ENCODE measurements around the gene ABHD17C.

The ABHD17C gene

GRCh38 chr15:80769153-80769828 lies 74.2 kb downstream of the ABHD17C start:
- DNase-seq, result no peak

- no peak for DNase-seq
Observed at GRCh38 chr15:80769829-80770705, 75.0 kb downstream of the ABHD17C start.

GRCh38 chr15:80773122-80773551 lies 78.0 kb downstream of the ABHD17C start:
- DNase-seq, result no peak

- DNase-seq, result no peak
Observed at GRCh38 chr15:80773792-80774352, 78.8 kb downstream of the ABHD17C start.

- no peak for DNase-seq
Observed at GRCh38 chr15:80774486-80774885, 79.4 kb downstream of the ABHD17C start.

- DNase-seq, result no peak
Observed at GRCh38 chr15:80775338-80775737, 80.2 kb downstream of the ABHD17C start.

GRCh38 chr15:80776420-80777045 lies 81.4 kb downstream of the ABHD17C start:
- DNase-seq, result peak in 1 of 2 experiments; percentile 24

GRCh38 chr15:80777137-80777536 lies 82.0 kb downstream of the ABHD17C start:
- no peak for DNase-seq

- no peak for DNase-seq
Observed at GRCh38 chr15:80777826-80778620, 82.9 kb downstream of the ABHD17C start.

- no peak for DNase-seq
Observed at GRCh38 chr15:80778621-80778963, 83.5 kb downstream of the ABHD17C start.

GRCh38 chr15:80778964-80779657 lies 84.0 kb downstream of the ABHD17C start, which contains the start of gene CEMIP:
TSS of gene CEMIP (plus strand) at chr15:80779370. CDS start at chr15:80873880, 94,510 bp downstream.
- DNase-seq, result peak in 1 of 2 experiments; percentile 57

GRCh38 chr15:80779658-80780415 lies 84.7 kb downstream of the ABHD17C start:
- DNase-seq, result no peak

- DNase-seq, result no peak
Observed at GRCh38 chr15:80780416-80781221, 85.5 kb downstream of the ABHD17C start.

GRCh38 chr15:80783260-80783659 lies 88.2 kb downstream of the ABHD17C start:
- no peak for DNase-seq

GRCh38 chr15:80785335-80785734 lies 90.2 kb downstream of the ABHD17C start:
- DNase-seq, result no peak

GRCh38 chr15:80785811-80786354 lies 90.8 kb downstream of the ABHD17C start:
- DNase-seq, result no peak

- DNase-seq, result no peak
Observed at GRCh38 chr15:80787316-80787715, 92.2 kb downstream of the ABHD17C start.

GRCh38 chr15:80788536-80788935 lies 93.4 kb downstream of the ABHD17C start:
- no peak for DNase-seq

GRCh38 chr15:80789296-80789695 lies 94.2 kb downstream of the ABHD17C start:
- no peak for DNase-seq

- DNase-seq, result no peak
Observed at GRCh38 chr15:80789796-80790195, 94.7 kb downstream of the ABHD17C start.
